GM18951 (cell line): ENCODE results near the gene E2F6.

Source experiments
- POLR2A ChIP-seq: IDR thresholded peaks from 4 replicates; pipeline ENCODE4 v1.6.1; 2011; ENCODE audit warnings: mild to moderate bottlenecking; ENCODE audit not compliant: insufficient read length, insufficient read depth; ENCODE audit errors: extremely low read depth
- in situ Hi-C: fragments of 300-500 bp; cut with MboI; formaldehyde crosslinking; loops from one replicate; pipeline ENCODE4 v1.12.0; 2022; ENCODE audit warnings: low sequenced_read_pairs, mixed read lengths, inconsistent platforms; ENCODE audit not compliant: unreplicated experiment

E2F6 gene

GRCh38 chr2:11500702-11501303 is 34.8 kb upstream of the E2F6 start:
- in situ Hi-C loops: no loop called here
- TF ChIP-seq POLR2A: no peak

- in situ Hi-C loops: loop anchor here (10.0 to 25.0 kb wide), 2 partner anchors 86 to 288 kb away; no protein-coding TSS in a partner anchor
- TF ChIP-seq POLR2A: no peak
These were observed 33.3 kb upstream of the E2F6 start for GRCh38 chr2:11499081-11499743.

GRCh38 chr2:11498543-11499034 is 32.6 kb upstream of the E2F6 start:
- in situ Hi-C loops: loop anchor here (10.0 to 25.0 kb wide), 2 partner anchors 86 to 289 kb away; no protein-coding TSS in a partner anchor
- TF ChIP-seq POLR2A: no peak

- TF ChIP-seq POLR2A: no peak
- in situ Hi-C loops: loop anchor here (10.0 to 25.0 kb wide), 2 partner anchors 89 to 291 kb away; no protein-coding TSS in a partner anchor
These were observed 30.1 kb upstream of the E2F6 start for GRCh38 chr2:11495844-11496681.

- in situ Hi-C loops: loop anchor here (10.0 to 25.0 kb wide), 2 partner anchors 90 to 293 kb away; no protein-coding TSS in a partner anchor
- no peak for TF ChIP-seq POLR2A
These were observed 28.3 kb upstream of the E2F6 start for GRCh38 chr2:11494310-11494709.

- in situ Hi-C loops: loop anchor here (10.0 to 25.0 kb wide), 2 partner anchors 92 to 294 kb away; no protein-coding TSS in a partner anchor
These were observed 27.3 kb upstream of the E2F6 start for GRCh38 chr2:11493282-11493681.

GRCh38 chr2:11492720-11493119 is 26.8 kb upstream of the E2F6 start:
- in situ Hi-C loops: loop anchor here (10.0 to 25.0 kb wide), 2 partner anchors 92 to 295 kb away; no protein-coding TSS in a partner anchor
- no peak for TF ChIP-seq POLR2A

More at GRCh38 chr2:11493282-11493681, 27.3 kb upstream of the E2F6 start:
- TF ChIP-seq POLR2A: no peak

- no peak for TF ChIP-seq POLR2A
These were observed 26.3 kb upstream of the E2F6 start for GRCh38 chr2:11492244-11492643.

GRCh38 chr2:11491348-11491933 is 25.5 kb upstream of the E2F6 start:
- no peak for TF ChIP-seq POLR2A
- in situ Hi-C loops: loop anchor here (10.0 to 25.0 kb wide), 2 partner anchors 93 to 296 kb away; no protein-coding TSS in a partner anchor

More at GRCh38 chr2:11492244-11492643, 26.3 kb upstream of the E2F6 start:
- in situ Hi-C loops: loop anchor here (10.0 to 25.0 kb wide), 2 partner anchors 93 to 295 kb away; no protein-coding TSS in a partner anchor

- no peak for TF ChIP-seq POLR2A
- in situ Hi-C loops: loop anchor here (10.0 to 25.0 kb wide), 2 partner anchors 95 to 297 kb away; no protein-coding TSS in a partner anchor
These were observed 24.2 kb upstream of the E2F6 start for GRCh38 chr2:11490194-11490593.

- TF ChIP-seq POLR2A: no peak
- in situ Hi-C loops: loop anchor here (25.0 kb wide), 1 partner anchor 298 kb away; no protein-coding TSS in a partner anchor
These were observed 22.8 kb upstream of the E2F6 start for GRCh38 chr2:11488809-11489208.

- in situ Hi-C loops: loop anchor here (25.0 kb wide), 1 partner anchor 303 kb away; no protein-coding TSS in a partner anchor
These were observed 18.1 kb upstream of the E2F6 start for GRCh38 chr2:11483806-11484617.

More at GRCh38 chr2:11483806-11484617, 18.1 kb upstream of the E2F6 start:
- no peak for TF ChIP-seq POLR2A
